Measurements from ENCODE around the gene TARBP1. TPM values are rescaled to one million over a fixed set of nuclear protein-coding genes. Genes with fewer than 3 reads are reported as not detected.

The TARBP1 gene
- total and polyA plus RNA-seq, 2 of the 8 experiments (the other 6 are each of a cell fraction or from before 2014, with no cell fraction given), result 21.9 to 32.3 TPM

DNA sequence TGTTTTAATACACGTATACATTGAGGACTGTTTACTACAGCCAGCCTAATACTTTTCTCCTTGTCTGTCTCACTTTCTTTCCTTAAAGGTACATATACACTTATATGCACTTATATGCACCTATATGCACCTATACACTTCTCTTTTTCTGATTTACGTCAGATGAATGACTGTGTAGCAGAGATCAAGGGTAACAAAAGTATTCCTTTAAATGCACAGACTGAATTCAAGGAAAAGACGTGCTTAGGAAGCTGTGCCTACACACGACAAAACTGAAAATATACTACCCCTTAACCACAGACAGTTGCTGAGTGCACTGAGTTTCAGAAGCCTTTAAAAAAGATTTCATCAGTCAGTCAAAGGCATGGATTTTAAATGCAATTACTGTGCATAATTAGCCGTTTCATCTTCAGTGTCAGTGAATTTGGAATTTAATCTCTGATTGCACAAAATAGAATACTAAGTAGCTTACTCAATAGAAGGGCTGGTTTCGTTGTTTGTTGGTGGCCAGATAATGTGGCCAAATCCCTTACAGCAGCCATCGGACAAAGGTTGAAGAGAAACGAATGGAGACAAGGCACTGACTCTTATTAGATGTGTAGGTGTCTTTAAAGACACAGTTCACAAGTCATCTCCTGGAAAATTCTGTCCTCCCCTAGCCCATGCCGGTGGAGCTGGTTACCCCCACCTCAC is 38.3 kb upstream of the TARBP1 start:
- CTCF ChIA-PET (ENCODE audit: partially characterized antibody), result interaction anchor here (1.6 to 4.0 kb wide), 2 partner anchors 17 to 89 kb away, joined by 3 to 17 read pairs; no protein-coding TSS in a partner anchor
- POLR2A ChIA-PET (ENCODE audit: partially characterized antibody), result interaction anchor here (1.7 kb wide), 1 partner anchor 94 kb away, joined by 5 read pairs; no protein-coding TSS in a partner anchor
- H3K4me2 ChIP-seq (ENCODE audit: insufficient read depth in 1 of 2, low read depth in 2 of 2, low read length in 2 of 2), result no peak overlapping the region
- H2BK12ac ChIP-seq (ENCODE audit: low read depth, low read length), result peak overlapping the region; percentile 23; the same call in 1 of the 2 replicates
- no peak overlapping the region; the same call in 1 of the 2 replicates for H2AFZ ChIP-seq (ENCODE audit: low read length)
- no peaks in the 10 kb centered on the region for H3K79me1 ChIP-seq (ENCODE audit: low read depth, low read length)
- H4K20me1 ChIP-seq (replicated peaks in 1 of 2; ENCODE audit: control insufficient read depth in 1 of 2, insufficient read depth in 2 of 2, low read length in 2 of 2), result no peaks in the 10 kb centered on the region
- H4K5ac ChIP-seq (ENCODE audit: insufficient read length, low read depth, low read length), result no peak overlapping the region
- H3K9me3 ChIP-seq (ENCODE audit: insufficient read depth in 2 of 2, low read depth in 1 of 2, low read length in 1 of 2), result no peaks in the 10 kb centered on the region
- no peaks in the 10 kb centered on the region for H3K36me3 ChIP-seq (ENCODE audit: control insufficient read depth in 2 of 4, insufficient read depth in 4 of 4, low read length in 3 of 4)
- no peak overlapping the region for H3K9ac ChIP-seq (replicated peaks in 1 of 4; ENCODE audit: extremely low read depth in 1 of 4, low read depth in 3 of 4, low read length in 3 of 4)
- no peaks in the 10 kb centered on the region for H3K27me3 ChIP-seq (replicated peaks in 1 of 4; ENCODE audit: control insufficient read depth in 3 of 4, extremely low read depth in 1 of 4, insufficient read depth in 3 of 4, low read length in 3 of 4)
- no peak overlapping the region for H3K18ac ChIP-seq (ENCODE audit: extremely low read depth, low read length)
- H3K23ac ChIP-seq (ENCODE audit: insufficient read length), result no peak overlapping the region
- no peak overlapping the region for H3K4ac ChIP-seq (replicated peaks; ENCODE audit: insufficient read length, low read depth, low read length)
- no peak overlapping the region for H2BK20ac ChIP-seq (ENCODE audit: low read length)
- H2AK5ac ChIP-seq (ENCODE audit: low read depth, low read length), result no peak overlapping the region
- H3K23me2 ChIP-seq (ENCODE audit: low read depth, low read length), result no peaks in the 10 kb centered on the region; the same call in 1 of the 2 replicates
- H3K4me1 ChIP-seq (replicated peaks in 1 of 4; ENCODE audit: control insufficient read depth in 3 of 4, insufficient read depth in 4 of 4, low read length in 3 of 4), result peaks cover 0 to 11% (median 2%) of the 10 kb centered on the region in 4 experiments; a peak in 4 of 7 replicates
- no peak overlapping the region for H4K91ac ChIP-seq (replicated peaks; ENCODE audit: insufficient read length, low read length)
- no peaks in the 10 kb centered on the region for H3K79me2 ChIP-seq (ENCODE audit: control insufficient read depth in 1 of 2, insufficient read depth in 2 of 2, low read length in 2 of 2)
- no peak overlapping the region for H2BK120ac ChIP-seq (replicated peaks; ENCODE audit: low read depth, low read length)
- H3K14ac ChIP-seq (ENCODE audit: insufficient read length), result no peak overlapping the region
- H3K4me3 ChIP-seq (ENCODE audit: extremely low read depth in 1 of 4, insufficient read depth in 2 of 4, low read depth in 3 of 4, low read length in 4 of 4), result no peak overlapping the region
- H2BK15ac ChIP-seq (ENCODE audit: low read length), result peak overlapping the region; percentile 40; the same call in 1 of the 2 replicates
- DNase-seq (ENCODE audit: low read depth in 1 of 2, low spot score in 2 of 2), result no peak
- 89% methylated on average over 9 of the region's 9 CpGs; no CpG with 5 or more reads in 1 of the 2 experiments for WGBS, 2 experiments (ENCODE audit: extremely low coverage in 1 of 2, insufficient coverage in 1 of 2, insufficient read length in 1 of 2, insufficient replicate concordance in 2 of 2, low coverage in 1 of 2, low lambda C conversion rate in 2 of 2, missing lambda C conversion rate in 1 of 2)
- no peak overlapping the region for H2BK5ac ChIP-seq (ENCODE audit: low read depth, low read length)
- FAIRE-seq, result no peak
- H3K56ac ChIP-seq (replicated peaks; ENCODE audit: insufficient read length, low read depth, low read length), result no peak overlapping the region
- no peak overlapping the region for H4K8ac ChIP-seq (ENCODE audit: extremely low read depth, insufficient read depth, low read length)
- H3K27ac ChIP-seq (ENCODE audit: low read depth, low read length), result no peak overlapping the region
- TF ChIP-seq, protein P1, sequence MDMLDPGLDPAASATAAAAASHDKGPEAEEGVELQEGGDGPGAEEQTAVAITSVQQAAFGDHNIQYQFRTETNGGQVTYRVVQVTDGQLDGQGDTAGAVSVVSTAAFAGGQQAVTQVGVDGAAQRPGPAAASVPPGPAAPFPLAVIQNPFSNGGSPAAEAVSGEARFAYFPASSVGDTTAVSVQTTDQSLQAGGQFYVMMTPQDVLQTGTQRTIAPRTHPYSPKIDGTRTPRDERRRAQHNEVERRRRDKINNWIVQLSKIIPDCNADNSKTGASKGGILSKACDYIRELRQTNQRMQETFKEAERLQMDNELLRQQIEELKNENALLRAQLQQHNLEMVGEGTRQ (IDR thresholded peaks at IDR 0.05; ENCODE audit: low read length), result no peak
- TF ChIP-seq JUND (IDR thresholded peaks at IDR 0.05; ENCODE audit: low read length) (no peak), POU5F1 (IDR thresholded peaks at IDR 0.05; ENCODE audit: low read depth, low read length) (no peak), CHD2 (IDR thresholded peaks at IDR 0.05; ENCODE audit: low read length) (no peak), ASH2L (IDR thresholded peaks at IDR 0.05; ENCODE audit: low read length) (no peak), CREB1 (IDR thresholded peaks at IDR 0.05) (no peak), CTBP2 (IDR thresholded peaks at IDR 0.05; ENCODE audit: borderline replicate concordance, insufficient read depth, insufficient read length, low read length) (no peak), TAF7 (optimal IDR thresholded peaks at IDR 0.05; ENCODE audit: borderline replicate concordance, low read depth, low read length) (no peak), SAP30 (IDR thresholded peaks at IDR 0.05; ENCODE audit: insufficient read depth, insufficient replicate concordance, low read length) (no peak), SRF (IDR thresholded peaks at IDR 0.05; ENCODE audit: low read depth, low read length) (no peak), SP4 (IDR thresholded peaks at IDR 0.05; ENCODE audit: low read length) (no peak), EZH2 (IDR thresholded peaks at IDR 0.05; ENCODE audit: low read depth, low read length, severe bottlenecking) (no peak)
